OCI-LY7 (cell line): Measurements from ENCODE around the gene FSIP1. TPM values are rescaled to one million over a fixed set of nuclear protein-coding genes. Genes with fewer than 3 reads are reported as not detected.

Source experiments
- BruUV-seq: library from RNA; stranded (reverse); fragments of 400-500 nt; replicated peaks from 2 replicates; lab custom pipeline; 2021; lab: Mats Ljungman, UMichigan
- CTCF ChIA-PET: fragments of 300-600 bp; sonication (Branson Sonifier 250); formaldehyde crosslinking; loops from one replicate; lab custom pipeline; 2022; ENCODE audit warnings: antibody characterized with exemption; ENCODE audit not compliant: unreplicated experiment; lab: Charles Lee
- POLR2A ChIA-PET: fragments of 300-600 bp; sonication (Branson Sonifier 250); formaldehyde crosslinking; loops from one replicate; lab custom pipeline; 2022; ENCODE audit warnings: antibody characterized with exemption; lab: Charles Lee
- DNase-seq: peaks from one replicate; pipeline ENCODE4 v3.0.0-alpha.2; 2015; ENCODE audit warnings: low spot score
- H2AFZ ChIP-seq: fragments of 200-600 bp; sonication (generic), shearing (Covaris generic); 2 replicates; pipeline ENCODE4 v1.6.1; 2014; ENCODE audit warnings: mild to moderate bottlenecking, antibody characterized with exemption, low read length, moderate library complexity
- H3K27ac ChIP-seq: fragments of 200-600 bp; sonication (generic); 2 replicates; pipeline ENCODE4 v1.5.1; 2014; ENCODE audit warnings: mixed run types, low read depth, mild to moderate bottlenecking, moderate library complexity, low read length, inconsistent platforms; ENCODE audit not compliant: poor library complexity, severe bottlenecking
- H3K36me3 ChIP-seq: fragments of 200-600 bp; sonication (generic); 2 replicates; pipeline ENCODE4 v1.6.1; 2014; ENCODE audit warnings: mild to moderate bottlenecking, antibody characterized with exemption, low read length, moderate library complexity, mixed read lengths; ENCODE audit not compliant: insufficient read depth
- H3K4me1 ChIP-seq: fragments of 200-600 bp; sonication (generic); 2 replicates; pipeline ENCODE4 v1.5.1; 2014; ENCODE audit warnings: mild to moderate bottlenecking, low read length; ENCODE audit not compliant: insufficient read depth, poor library complexity, severe bottlenecking
- H3K4me2 ChIP-seq: fragments of 200-600 bp; sonication (generic); 2 replicates; pipeline ENCODE4 v1.6.1; 2014; ENCODE audit warnings: mild to moderate bottlenecking, low read length
- H3K4me3 ChIP-seq: fragments of 200-600 bp; sonication (generic); 2 replicates; pipeline ENCODE4 v1.5.1; 2014; ENCODE audit warnings: mild to moderate bottlenecking, low read depth, low read length; ENCODE audit not compliant: poor library complexity, severe bottlenecking
- H3K79me2 ChIP-seq: fragments of 200-600 bp; sonication (generic); 2 replicates; pipeline ENCODE4 v1.6.1; 2016; ENCODE audit warnings: low read depth, mild to moderate bottlenecking, low read length, moderate library complexity, mixed read lengths; ENCODE audit not compliant: insufficient read depth
- H3K9me2 ChIP-seq: fragments of 200-600 bp; sonication (generic); 2 replicates; pipeline ENCODE4 v1.6.1; 2016; ENCODE audit warnings: mild to moderate bottlenecking, low read length, mixed read lengths; ENCODE audit not compliant: insufficient read depth
- H3K9me3 ChIP-seq: fragments of 200-600 bp; sonication (generic); 2 replicates; pipeline ENCODE4 v1.6.1; 2014; ENCODE audit warnings: mild to moderate bottlenecking, mixed run types, low read length, mixed read lengths
- H4K20me1 ChIP-seq: fragments of 200-600 bp; sonication (generic); 2 replicates; pipeline ENCODE4 v1.6.1; 2014; ENCODE audit warnings: mild to moderate bottlenecking, antibody characterized with exemption, low read length, moderate library complexity, mixed read lengths; ENCODE audit not compliant: insufficient read depth
- CTCF ChIP-seq: fragments of 200-600 bp; sonication (generic); conservative IDR thresholded peaks from 2 replicates; pipeline ENCODE4 v1.5.1; 2014; ENCODE audit warnings: mild to moderate bottlenecking, antibody characterized with exemption, low read length, moderate library complexity, mixed read lengths
- EZH2phosphoT487 ChIP-seq: fragments of 200-600 bp; sonication (generic); IDR thresholded peaks from 2 replicates; pipeline ENCODE4 v1.6.1; 2018; ENCODE audit warnings: low read depth, borderline replicate concordance, mild to moderate bottlenecking, mixed run types, antibody characterized with exemption, low read length, moderate library complexity, mixed read lengths
- intact Hi-C: fragments of 100-400 bp; cut with micrococcal nuclease; formaldehyde crosslinking; loops from one replicate; pipeline ENCODE4 v1.10.0; 2022; ENCODE audit not compliant: unreplicated experiment
- total RNA-seq, 2 experiments: library from RNA; depleted of rRNA in 1 of 2; stranded (reverse); fragments of >200 nt in 1 of 2; shearing (Covaris generic) in 1 of 2; gene quantifications; 2 replicates each; pipeline ENCODE4 v1.2.3, GENCODE V29; 2014 to 2022

FSIP1 gene
- total RNA-seq, 2 experiments from 2014 or later: 0.28 to 0.65 TPM

GRCh38 chr15:39643727-39644126 is 138.9 kb downstream of the FSIP1 start:
- no peaks in the 10 kb centered on the region for H4K20me1 ChIP-seq
- H3K36me3 ChIP-seq: no peaks in the 10 kb centered on the region
- no peak overlapping the region for H3K4me3 ChIP-seq
- H3K9me3 ChIP-seq: no peaks in the 10 kb centered on the region
- TF ChIP-seq EZH2phosphoT487: no peak
- TF ChIP-seq CTCF: no peak
- intact Hi-C loops: no loop called here
- H2AFZ ChIP-seq: no peak overlapping the region
- ChIA-PET POLR2A (no interaction called here), CTCF (no interaction called here)
- no peaks in the 10 kb centered on the region for H3K4me1 ChIP-seq
- H3K27ac ChIP-seq: no peak overlapping the region
- no TSS peak for BruUV-seq
- no peaks in the 10 kb centered on the region for H3K9me2 ChIP-seq
- no peaks in the 10 kb centered on the region for H3K79me2 ChIP-seq
- no peak overlapping the region for H3K4me2 ChIP-seq
- DNase-seq: no peak

GRCh38 chr15:39642011-39642640 is 140.5 kb downstream of the FSIP1 start:
- H3K9me3 ChIP-seq: no peaks in the 10 kb centered on the region
- TF ChIP-seq EZH2phosphoT487 (no peak), CTCF (no peak)
- intact Hi-C loops: no loop called here
- no peaks in the 10 kb centered on the region for H3K9me2 ChIP-seq
- H3K79me2 ChIP-seq: no peaks in the 10 kb centered on the region
- CTCF ChIA-PET: no interaction called here
- no peak overlapping the region for H3K4me2 ChIP-seq
- H3K36me3 ChIP-seq: no peaks in the 10 kb centered on the region
- H4K20me1 ChIP-seq: no peaks in the 10 kb centered on the region
- no peak overlapping the region for H2AFZ ChIP-seq
- POLR2A ChIA-PET: interaction anchor here (1.5 kb wide), 1 partner anchor 12 kb away, joined by 4 read pairs; no protein-coding TSS in a partner anchor
- DNase-seq: no peak
- no peak overlapping the region for H3K4me3 ChIP-seq
- H3K27ac ChIP-seq: no peak overlapping the region
- BruUV-seq: no TSS peak
- H3K4me1 ChIP-seq: no peaks in the 10 kb centered on the region

GRCh38 chr15:39641191-39641889 is 141.3 kb downstream of the FSIP1 start:
- no peak for TF ChIP-seq CTCF
- TF ChIP-seq EZH2phosphoT487: no peak

More at GRCh38 chr15:39641191-39641889, 141.3 kb downstream of the FSIP1 start:
- no peaks in the 10 kb centered on the region for H4K20me1 ChIP-seq
- no peaks in the 10 kb centered on the region for H3K9me3 ChIP-seq
- no peak overlapping the region for H3K4me3 ChIP-seq
- no TSS peak for BruUV-seq
- DNase-seq: no peak
- ChIA-PET CTCF (no interaction called here), POLR2A (interaction anchor here (1.5 kb wide), 1 partner anchor 12 kb away, joined by 4 read pairs; no protein-coding TSS in a partner anchor)
- no peaks in the 10 kb centered on the region for H3K9me2 ChIP-seq
- H3K4me2 ChIP-seq: no peak overlapping the region
- no peaks in the 10 kb centered on the region for H3K36me3 ChIP-seq
- no peak overlapping the region for H3K27ac ChIP-seq
- no peak overlapping the region for H2AFZ ChIP-seq
- intact Hi-C loops: no loop called here
- no peaks in the 10 kb centered on the region for H3K4me1 ChIP-seq
- no peaks in the 10 kb centered on the region for H3K79me2 ChIP-seq
